ENCODE measurements around the gene MUC16.

The MUC16 gene

GRCh38 chr19:9008667-9009066 is 1.5 kb downstream of the MUC16 start:
- DNase-seq (ENCODE audit: low read depth in 2 of 2): no peak

- no peak for DNase-seq (ENCODE audit: low read depth in 2 of 2)
These were observed 9.3 kb downstream of the MUC16 start for GRCh38 chr19:9000933-9001332.

- DNase-seq (ENCODE audit: low read depth in 2 of 2): no peak
These were observed 22.0 kb downstream of the MUC16 start for GRCh38 chr19:8988204-8988603.

GRCh38 chr19:8986296-8986695 is 23.9 kb downstream of the MUC16 start:
- DNase-seq (ENCODE audit: low read depth in 2 of 2): no peak

GRCh38 chr19:8973501-8974091 is 36.6 kb downstream of the MUC16 start:
- DNase-seq (ENCODE audit: low read depth in 2 of 2): no peak

GRCh38 chr19:8965887-8966286 is 44.3 kb downstream of the MUC16 start:
- no peak for DNase-seq (ENCODE audit: low read depth in 2 of 2)

All from stimulated activated CD8-positive, alpha-beta memory T cell treated with anti-CD3 and anti-CD28 coated beads, Interleukin-7, amount 100 ng/mL, for 1 hour (primary cell).